Stimulated activated naive CD8-positive, alpha-beta T cell treated with anti-CD3 and anti-CD28 coated beads, Interleukin-15, amount 100 ng/mL, for 72 hours (primary cell): ENCODE results near the gene MTA2.
"Not testable (repeated sequence)": the region's sequence is repeated elsewhere in the genome, so short reads cannot be mapped to it uniquely, and the experiment has no call there.

Experiments
- ATAC-seq: fragments of 150-1000 bp; cut with Tn5 transposase; 2 replicates; pipeline ENCODE4 v1.10.0; 2021; ENCODE audit warnings: mild to moderate bottlenecking, moderate library complexity
- DNase-seq, 2 donors: peaks; one replicate each; pipeline ENCODE4 v3.0.0; 2021 to 2022
- H3K27ac Mint-ChIP-seq, 2 donors: one replicate each; pipeline ENCODE4 v1.8.0; 2022; ENCODE audit warnings: mild to moderate bottlenecking in 2 of 2, mixed read lengths in 2 of 2, moderate library complexity in 2 of 2
- H3K27me3 Mint-ChIP-seq: one replicate; pipeline ENCODE4 v1.8.0; 2022; ENCODE audit warnings: mixed read lengths
- H3K4me1 Mint-ChIP-seq: one replicate; pipeline ENCODE4 v1.8.0; 2022; ENCODE audit warnings: mild to moderate bottlenecking, mixed read lengths
- H3K4me3 Mint-ChIP-seq, 2 donors: one replicate each; pipeline ENCODE4 v1.8.0; 2022; ENCODE audit warnings: mild to moderate bottlenecking in 2 of 2, mixed read lengths in 2 of 2, moderate library complexity in 1 of 2
- H3K9me3 Mint-ChIP-seq, 2 donors: one replicate each; pipeline ENCODE4 v1.8.0; 2022; ENCODE audit warnings: mixed read lengths in 2 of 2

The MTA2 gene

GRCh38 chr11:62567018-62567633 lies 34.5 kb downstream of the MTA2 start:
- ATAC-seq = no peak
- H3K27ac Mint-ChIP-seq = peak overlapping the region; percentile 50 to 97
- no peak overlapping the region for H3K4me3 Mint-ChIP-seq
- no peaks in the 10 kb centered on the region for H3K9me3 Mint-ChIP-seq
- H3K27me3 Mint-ChIP-seq = no peaks in the 10 kb centered on the region
- DNase-seq = no peak
- H3K4me1 Mint-ChIP-seq = peaks cover 70% of the 10 kb centered on the region

DNA sequence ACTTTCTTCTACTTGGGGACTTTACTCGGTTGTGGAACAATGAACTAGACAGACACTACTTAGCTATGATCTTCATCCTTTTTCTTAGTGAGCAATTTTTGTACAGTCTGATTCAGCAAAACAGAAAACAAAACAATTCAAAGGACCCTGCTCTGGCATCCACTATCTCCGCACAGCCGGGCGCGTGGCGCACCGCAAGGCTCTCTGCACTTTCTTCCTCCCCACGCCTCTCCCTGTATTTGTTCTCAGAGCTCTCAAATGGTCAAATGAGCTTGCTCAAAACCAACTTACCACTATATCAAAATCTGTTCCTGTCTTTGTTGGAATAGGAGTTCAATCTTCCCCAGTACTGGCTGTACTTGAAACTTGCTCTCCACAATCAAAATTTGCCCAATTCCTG lies 35.4 kb downstream of the MTA2 start:
- Mint-ChIP-seq H3K4me1 (peaks cover 70% of the 10 kb centered on the region), H3K4me3 (no peak overlapping the region), H3K27me3 (no peaks in the 10 kb centered on the region), H3K27ac (peak overlapping the region; percentile 28 to 29), H3K9me3 (no peaks in the 10 kb centered on the region)
- DNase-seq (no peak), ATAC-seq (no peak)

DNA sequence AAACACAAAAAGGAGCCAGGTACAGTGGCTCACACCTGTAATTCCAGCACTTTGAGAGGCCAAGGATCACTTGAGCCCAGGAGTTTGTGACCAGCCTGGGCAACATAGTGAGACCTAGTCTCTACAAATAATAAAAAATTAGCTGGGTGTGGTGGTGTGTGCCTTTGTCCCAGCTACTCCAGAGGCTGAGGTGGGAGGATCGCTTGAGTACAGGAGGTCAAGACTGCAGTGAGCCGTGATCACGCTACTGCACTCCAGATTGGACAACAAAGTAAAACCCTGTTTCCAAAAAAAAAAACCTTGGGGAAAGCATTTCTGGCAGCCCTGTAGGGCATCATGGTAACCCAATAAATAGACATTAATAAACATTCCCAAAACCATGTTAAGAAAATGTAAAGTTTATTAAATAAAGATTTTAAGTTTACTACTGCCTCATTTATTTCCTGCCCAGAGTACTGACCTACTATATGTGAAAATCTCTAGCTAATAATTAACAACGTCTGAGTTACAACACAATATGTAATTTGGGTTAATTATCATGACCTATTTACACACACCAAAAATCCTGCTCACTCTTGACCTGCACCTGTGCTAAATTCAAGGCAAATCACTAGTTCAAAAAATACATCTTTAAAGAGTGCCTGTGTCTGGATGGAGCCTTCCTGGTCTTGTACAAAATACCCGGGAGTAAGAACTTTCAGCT lies 36.4 kb downstream of the MTA2 start:
- H3K4me3 Mint-ChIP-seq = no peak overlapping the region
- peaks cover 70% of the 10 kb centered on the region for H3K4me1 Mint-ChIP-seq
- peak overlapping the region in 1 of 2 donors; percentile 1 for H3K27ac Mint-ChIP-seq
- H3K9me3 Mint-ChIP-seq = no peaks in the 10 kb centered on the region
- no peaks in the 10 kb centered on the region for H3K27me3 Mint-ChIP-seq
- DNase-seq (no peak), ATAC-seq (no peak)

DNA sequence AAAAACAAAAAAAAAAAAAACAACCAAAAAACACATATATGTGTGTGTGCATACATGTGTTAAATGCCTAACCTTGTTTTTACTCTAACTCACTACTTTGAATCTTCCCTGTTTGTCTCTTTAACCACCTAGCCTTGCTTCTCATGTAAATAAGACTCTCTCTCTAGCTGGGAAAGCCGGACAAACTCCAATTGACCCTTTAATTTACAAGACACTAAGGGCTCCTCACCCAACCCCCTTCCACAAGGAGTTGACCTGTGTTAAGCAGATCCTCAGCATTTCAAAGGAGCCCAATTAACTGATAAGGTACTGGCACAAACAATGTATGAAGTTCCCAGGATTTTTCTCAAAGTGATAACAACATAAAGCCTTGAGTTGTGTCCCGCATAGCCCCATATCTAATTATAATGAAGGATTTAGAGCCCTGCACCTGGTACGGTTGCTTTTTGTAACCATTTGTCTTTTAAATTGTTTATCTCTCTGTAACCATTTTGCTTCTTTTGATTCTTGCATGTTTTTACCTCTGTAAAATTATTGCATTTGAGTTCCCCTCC lies 39.9 kb downstream of the MTA2 start:
- not testable (repeated sequence) for DNase-seq, H3K27ac Mint-ChIP-seq, ATAC-seq, H3K27me3 Mint-ChIP-seq, H3K4me3 Mint-ChIP-seq, H3K9me3 Mint-ChIP-seq
- peaks cover 86% of the 10 kb centered on the region for H3K4me1 Mint-ChIP-seq

GRCh38 chr11:62560566-62561103 lies 41.0 kb downstream of the MTA2 start:
- peak overlapping the region; percentile 80 to 85 for H3K27ac Mint-ChIP-seq
- ATAC-seq = no peak
- H3K27me3 Mint-ChIP-seq = no peaks in the 10 kb centered on the region
- peaks cover 86% of the 10 kb centered on the region for H3K4me1 Mint-ChIP-seq
- DNase-seq = peak in 1 of 2 donors; percentile 69
- no peaks in the 10 kb centered on the region for H3K9me3 Mint-ChIP-seq
- H3K4me3 Mint-ChIP-seq = no peak overlapping the region

DNA sequence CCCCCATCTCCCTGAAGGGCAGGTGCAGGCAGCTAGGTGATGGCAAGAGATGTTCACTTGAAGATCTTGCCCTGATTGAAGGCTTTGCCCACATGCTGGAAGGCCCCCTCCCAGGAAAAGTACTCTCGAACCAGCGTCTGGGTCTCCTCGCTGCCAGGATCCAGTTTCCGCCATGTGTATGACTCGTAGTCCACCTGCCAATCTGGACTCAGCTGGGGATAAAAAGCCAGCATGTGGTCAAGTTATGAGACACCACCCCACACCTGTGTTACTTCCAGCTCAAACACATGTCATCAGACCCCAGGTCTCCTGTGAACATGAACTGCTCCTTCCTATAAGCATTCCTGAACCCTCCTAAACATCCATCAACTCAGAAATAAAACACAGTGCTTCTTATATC lies 42.0 kb downstream of the MTA2 start:
- Mint-ChIP-seq H3K4me3 (peak overlapping the region in 1 of 2 donors; percentile 5), H3K4me1 (peaks cover 89% of the 10 kb centered on the region), H3K27ac (peak overlapping the region; percentile 71 to 73)
- not testable (repeated sequence) for ATAC-seq, H3K9me3 Mint-ChIP-seq, H3K27me3 Mint-ChIP-seq, DNase-seq

- no peak for ATAC-seq
- no peak for DNase-seq
- H3K27me3 Mint-ChIP-seq = no peaks in the 10 kb centered on the region
- H3K4me1 Mint-ChIP-seq = peaks cover 92% of the 10 kb centered on the region
- H3K4me3 Mint-ChIP-seq = peak overlapping the region; percentile 5 to 22
- H3K27ac Mint-ChIP-seq = peak overlapping the region; percentile 54 to 71
- H3K9me3 Mint-ChIP-seq = no peaks in the 10 kb centered on the region
Measured at GRCh38 chr11:62559204-62559603, 42.5 kb downstream of the MTA2 start.

- Mint-ChIP-seq H3K9me3 (no peaks in the 10 kb centered on the region), H3K4me3 (no peak overlapping the region), H3K4me1 (peaks cover 92% of the 10 kb centered on the region), H3K27ac (no peak overlapping the region), H3K27me3 (no peaks in the 10 kb centered on the region)
- DNase-seq (no peak), ATAC-seq (no peak)
Measured at GRCh38 chr11:62558669-62559068, 43.0 kb downstream of the MTA2 start.

- peaks cover 100% of the 10 kb centered on the region for H3K4me1 Mint-ChIP-seq
- H3K4me3 Mint-ChIP-seq = peak overlapping the region; percentile 80 to 87
- peak overlapping the region; percentile 87 to 97 for H3K27ac Mint-ChIP-seq
- peak in 1 of 2 donors; percentile 87 for DNase-seq
- no peaks in the 10 kb centered on the region for H3K27me3 Mint-ChIP-seq
- peak; percentile 64 for ATAC-seq
- no peaks in the 10 kb centered on the region for H3K9me3 Mint-ChIP-seq
Measured at GRCh38 chr11:62556875-62557631, 44.6 kb downstream of the MTA2 start.

DNA sequence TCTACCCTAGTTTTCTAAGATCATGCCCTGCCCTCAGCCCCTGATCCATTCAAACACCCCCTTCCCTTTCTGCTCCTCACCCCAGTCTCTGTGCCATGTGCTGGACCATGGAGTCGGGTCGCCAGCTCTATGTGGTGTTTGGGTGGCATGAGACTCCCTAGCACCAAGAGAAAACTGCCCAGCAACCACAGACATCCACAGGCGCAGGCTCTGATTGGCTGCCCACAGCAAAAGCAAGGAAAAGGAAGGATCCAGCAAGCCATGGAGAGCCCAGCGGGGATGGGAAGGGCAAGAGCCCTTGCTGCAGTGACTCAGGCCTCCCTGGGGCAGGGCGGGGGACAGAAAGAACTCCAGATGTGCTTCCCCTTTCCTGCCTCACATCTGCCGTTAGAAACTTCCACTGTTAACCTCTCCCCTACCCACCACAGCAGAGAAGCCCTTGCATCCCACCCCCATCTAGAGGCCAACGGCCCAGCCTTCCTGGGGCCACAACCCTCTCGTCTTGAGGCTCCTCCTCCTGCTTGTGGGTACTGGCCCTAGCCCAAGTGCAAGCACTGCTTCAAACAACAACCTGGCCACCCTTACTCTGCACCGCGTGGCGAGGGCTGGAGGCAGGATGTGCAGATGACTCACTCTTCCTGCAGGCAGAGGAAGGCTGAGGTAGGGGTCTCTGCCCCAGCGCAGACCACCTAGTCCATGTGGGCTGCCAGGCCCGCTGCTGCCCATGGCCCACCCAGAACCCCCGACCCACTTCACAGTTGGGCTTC lies 45.4 kb downstream of the MTA2 start:
- peak overlapping the region; percentile 80 to 87 for H3K4me3 Mint-ChIP-seq
- H3K4me1 Mint-ChIP-seq = peaks cover 100% of the 10 kb centered on the region
- H3K27me3 Mint-ChIP-seq = no peaks in the 10 kb centered on the region
- ATAC-seq = peak; percentile 81
- H3K27ac Mint-ChIP-seq = peak overlapping the region; percentile 87 to 97
- H3K9me3 Mint-ChIP-seq = no peaks in the 10 kb centered on the region
- peak; percentile 88 to 95 for DNase-seq

GRCh38 chr11:62555464-62556107 lies 46.1 kb downstream of the MTA2 start:
- peak; percentile 67 to 80 for DNase-seq
- ATAC-seq = peak; percentile 43
- H3K4me1 Mint-ChIP-seq = peaks cover 100% of the 10 kb centered on the region
- peak overlapping the region; percentile 80 to 87 for H3K4me3 Mint-ChIP-seq
- no peaks in the 10 kb centered on the region for H3K9me3 Mint-ChIP-seq
- H3K27ac Mint-ChIP-seq = peak overlapping the region; percentile 87 to 97
- no peaks in the 10 kb centered on the region for H3K27me3 Mint-ChIP-seq

DNA sequence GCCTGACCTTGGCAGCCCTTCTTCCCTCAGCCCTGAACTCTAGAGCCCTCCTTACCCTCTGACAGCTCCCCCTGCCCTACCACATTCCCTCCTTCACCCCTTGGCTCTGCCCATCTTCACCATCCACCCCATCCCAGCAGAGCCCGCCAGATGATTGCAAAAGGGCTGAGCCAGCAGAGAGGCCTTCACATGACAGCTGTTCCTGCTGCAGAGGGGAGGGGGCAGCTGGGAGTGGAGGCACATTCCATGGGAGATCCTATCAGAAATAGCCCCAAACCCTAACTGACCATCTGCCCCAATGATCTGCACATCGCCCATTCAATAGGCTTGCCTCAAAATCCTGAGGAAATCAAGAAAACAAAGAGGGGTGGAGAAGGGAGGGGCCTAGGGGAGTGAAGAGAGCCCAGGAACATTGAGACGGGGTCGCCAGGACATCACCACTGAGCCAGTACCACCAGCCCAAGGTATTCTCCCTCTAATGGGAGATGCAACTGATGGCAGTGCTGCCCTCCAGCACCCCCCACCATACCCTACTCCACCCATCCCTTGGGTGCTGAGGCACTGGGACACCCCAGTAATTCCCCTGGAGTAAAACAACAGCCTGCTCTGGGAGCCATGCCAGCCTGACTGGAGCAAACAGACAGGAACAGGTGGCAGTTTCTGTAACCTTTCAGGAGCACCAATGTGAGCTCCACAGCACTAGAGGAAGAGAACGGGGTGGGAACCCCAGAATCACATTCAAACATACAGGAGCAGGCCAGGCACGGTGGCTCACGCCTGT lies 47.1 kb downstream of the MTA2 start:
- Mint-ChIP-seq H3K27me3 (no peaks in the 10 kb centered on the region), H3K27ac (peak overlapping the region; percentile 87 to 97), H3K9me3 (no peaks in the 10 kb centered on the region), H3K4me1 (peaks cover 100% of the 10 kb centered on the region), H3K4me3 (peak overlapping the region; percentile 25 to 33)
- ATAC-seq (no peak), DNase-seq (no peak)

- ATAC-seq (no peak), DNase-seq (no peak)
- Mint-ChIP-seq H3K27ac (peak overlapping the region; percentile 87 to 97), H3K4me3 (peak overlapping the region; percentile 53 to 58), H3K9me3 (no peaks in the 10 kb centered on the region), H3K27me3 (peaks cover under 1% of the 10 kb centered on the region), H3K4me1 (peaks cover 100% of the 10 kb centered on the region)
Measured at GRCh38 chr11:62553839-62554361, 47.8 kb downstream of the MTA2 start.
